GM12875 (cell line): ENCODE measurements around the gene SARDH.
"Not testable (repeated sequence)": the region's sequence is repeated elsewhere in the genome, so short reads cannot be mapped to it uniquely, and the experiment has no call there.

ENCODE experiments used
- H3K4me3 ChIP-seq: one replicate; pipeline ENCODE4 v1.5.1; 2011; ENCODE audit warnings: low read depth, low read length, control low read depth
- CTCF ChIP-seq: IDR thresholded peaks from 2 replicates; pipeline ENCODE4 v1.5.1; 2011; ENCODE audit warnings: low read depth, mild to moderate bottlenecking, control low read depth, inconsistent platforms, low read length, moderate library complexity, borderline replicate concordance; ENCODE audit not compliant: insufficient read depth

Gene SARDH

GRCh38 chr9:133629221-133630110 is 108.7 kb downstream of the SARDH start:
- TF ChIP-seq CTCF: no peak
- H3K4me3 ChIP-seq: no peak overlapping the region

DNA sequence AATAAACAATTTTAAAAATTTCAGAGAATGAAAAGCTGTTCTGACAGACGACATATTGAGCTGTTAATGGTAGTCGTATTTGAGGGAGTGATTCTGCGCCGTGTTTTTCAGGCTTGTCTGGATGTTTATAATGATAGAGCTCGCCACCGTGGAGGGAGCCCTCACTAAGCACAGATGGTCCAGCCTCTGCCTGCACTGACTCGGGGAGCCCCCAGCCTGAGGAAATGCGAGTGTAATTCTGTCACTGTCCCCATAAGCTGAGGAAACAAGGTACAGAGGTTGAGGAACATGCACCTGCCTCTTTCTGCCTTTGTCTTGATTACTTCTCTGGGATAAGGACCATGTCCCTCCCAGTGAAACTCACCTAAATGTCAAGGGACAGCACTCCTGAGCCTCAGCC is 109.4 kb downstream of the SARDH start:
- no peak for TF ChIP-seq CTCF

DNA sequence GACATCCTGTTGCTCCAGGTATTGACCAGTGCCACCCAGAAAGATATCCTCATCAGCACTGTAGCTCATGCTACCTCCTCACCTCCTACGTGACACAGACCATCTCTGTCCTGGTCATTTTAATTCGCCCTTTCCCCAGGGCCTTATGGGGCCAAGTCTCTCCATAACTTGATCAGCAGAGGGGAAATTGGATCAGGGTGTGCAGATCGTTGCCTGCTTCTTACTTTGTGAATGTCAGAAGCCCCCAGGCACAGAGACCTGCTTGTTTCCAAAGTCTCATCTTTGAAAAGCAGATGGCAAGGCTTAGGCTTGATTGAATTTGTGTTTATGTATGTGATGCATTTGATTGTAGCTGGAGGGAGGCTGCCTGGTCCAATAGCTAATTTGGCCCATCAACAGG is 110.8 kb downstream of the SARDH start:
- TF ChIP-seq CTCF: no peak
- no peak overlapping the region for H3K4me3 ChIP-seq

More for the DNA sequence above, 109.4 kb downstream of the SARDH start:
- H3K4me3 ChIP-seq: no peak overlapping the region

- H3K4me3 ChIP-seq: not testable (repeated sequence)
Observed at GRCh38 chr9:133626008-133626407, 112.1 kb downstream of the SARDH start.

- H3K4me3 ChIP-seq: no peak overlapping the region
Observed at GRCh38 chr9:133622555-133622954, 115.6 kb downstream of the SARDH start.

DNA sequence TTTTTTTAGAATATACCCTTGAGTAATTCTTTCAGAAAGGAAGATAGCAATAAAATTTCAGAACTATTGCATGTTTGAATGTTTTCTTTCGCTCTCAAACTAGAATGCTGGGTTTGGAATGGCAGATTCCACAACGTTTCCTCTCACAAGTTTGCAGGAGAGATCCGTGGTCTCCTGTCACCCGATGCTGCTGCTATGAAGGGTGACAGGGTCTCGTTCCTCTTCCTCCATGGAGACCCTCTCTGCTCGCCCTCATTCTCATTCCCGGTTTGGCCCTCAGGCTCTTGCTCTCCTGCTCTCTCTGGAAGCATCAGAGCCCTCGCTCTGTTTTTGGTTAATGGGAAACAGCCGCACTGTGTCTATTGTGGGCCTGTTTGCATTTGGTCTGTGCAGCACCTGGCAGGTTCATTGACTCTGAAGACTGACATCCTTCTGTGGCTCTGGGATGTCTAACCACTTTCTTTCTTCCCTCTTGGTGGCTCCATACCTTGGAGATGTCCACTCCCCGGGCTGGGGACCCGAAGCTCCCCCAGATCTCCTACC is 116.4 kb downstream of the SARDH start:
- no peak overlapping the region for H3K4me3 ChIP-seq
- TF ChIP-seq CTCF: no peak

More at GRCh38 chr9:133622555-133622954, 115.6 kb downstream of the SARDH start:
- TF ChIP-seq CTCF: no peak

DNA sequence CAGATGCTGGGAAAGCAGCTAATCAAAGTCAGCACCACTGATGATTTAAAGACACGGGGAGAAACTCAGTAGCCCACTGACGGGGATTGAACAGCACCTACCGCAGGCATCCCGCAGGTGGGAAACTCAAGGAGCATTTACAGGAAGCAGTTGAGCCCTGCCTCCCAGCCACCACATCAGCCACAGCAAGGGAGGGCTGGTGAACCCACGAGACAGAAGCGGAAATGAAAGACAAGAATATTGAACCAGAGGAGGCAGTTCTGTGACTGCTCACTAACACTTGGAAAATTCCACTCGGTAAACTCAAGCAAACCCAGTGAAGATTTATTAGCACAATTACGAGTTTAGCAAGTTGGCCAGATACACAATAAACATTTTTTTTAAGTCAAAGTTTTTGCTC is 118.4 kb downstream of the SARDH start:
- no peak for TF ChIP-seq CTCF
- no peak overlapping the region for H3K4me3 ChIP-seq
